NOMO-1 treated with dmso at 0.1 percent for 144 hours (cell line): ENCODE results near the gene VAV2.

Experiments
- DNase-seq: peaks from one replicate; lab custom pipeline; 2025; ENCODE audit not compliant: unreplicated experiment; lab: John Stamatoyannopoulos, UW

VAV2 gene, protein sequence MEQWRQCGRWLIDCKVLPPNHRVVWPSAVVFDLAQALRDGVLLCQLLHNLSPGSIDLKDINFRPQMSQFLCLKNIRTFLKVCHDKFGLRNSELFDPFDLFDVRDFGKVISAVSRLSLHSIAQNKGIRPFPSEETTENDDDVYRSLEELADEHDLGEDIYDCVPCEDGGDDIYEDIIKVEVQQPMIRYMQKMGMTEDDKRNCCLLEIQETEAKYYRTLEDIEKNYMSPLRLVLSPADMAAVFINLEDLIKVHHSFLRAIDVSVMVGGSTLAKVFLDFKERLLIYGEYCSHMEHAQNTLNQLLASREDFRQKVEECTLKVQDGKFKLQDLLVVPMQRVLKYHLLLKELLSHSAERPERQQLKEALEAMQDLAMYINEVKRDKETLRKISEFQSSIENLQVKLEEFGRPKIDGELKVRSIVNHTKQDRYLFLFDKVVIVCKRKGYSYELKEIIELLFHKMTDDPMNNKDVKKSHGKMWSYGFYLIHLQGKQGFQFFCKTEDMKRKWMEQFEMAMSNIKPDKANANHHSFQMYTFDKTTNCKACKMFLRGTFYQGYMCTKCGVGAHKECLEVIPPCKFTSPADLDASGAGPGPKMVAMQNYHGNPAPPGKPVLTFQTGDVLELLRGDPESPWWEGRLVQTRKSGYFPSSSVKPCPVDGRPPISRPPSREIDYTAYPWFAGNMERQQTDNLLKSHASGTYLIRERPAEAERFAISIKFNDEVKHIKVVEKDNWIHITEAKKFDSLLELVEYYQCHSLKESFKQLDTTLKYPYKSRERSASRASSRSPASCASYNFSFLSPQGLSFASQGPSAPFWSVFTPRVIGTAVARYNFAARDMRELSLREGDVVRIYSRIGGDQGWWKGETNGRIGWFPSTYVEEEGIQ

DNA sequence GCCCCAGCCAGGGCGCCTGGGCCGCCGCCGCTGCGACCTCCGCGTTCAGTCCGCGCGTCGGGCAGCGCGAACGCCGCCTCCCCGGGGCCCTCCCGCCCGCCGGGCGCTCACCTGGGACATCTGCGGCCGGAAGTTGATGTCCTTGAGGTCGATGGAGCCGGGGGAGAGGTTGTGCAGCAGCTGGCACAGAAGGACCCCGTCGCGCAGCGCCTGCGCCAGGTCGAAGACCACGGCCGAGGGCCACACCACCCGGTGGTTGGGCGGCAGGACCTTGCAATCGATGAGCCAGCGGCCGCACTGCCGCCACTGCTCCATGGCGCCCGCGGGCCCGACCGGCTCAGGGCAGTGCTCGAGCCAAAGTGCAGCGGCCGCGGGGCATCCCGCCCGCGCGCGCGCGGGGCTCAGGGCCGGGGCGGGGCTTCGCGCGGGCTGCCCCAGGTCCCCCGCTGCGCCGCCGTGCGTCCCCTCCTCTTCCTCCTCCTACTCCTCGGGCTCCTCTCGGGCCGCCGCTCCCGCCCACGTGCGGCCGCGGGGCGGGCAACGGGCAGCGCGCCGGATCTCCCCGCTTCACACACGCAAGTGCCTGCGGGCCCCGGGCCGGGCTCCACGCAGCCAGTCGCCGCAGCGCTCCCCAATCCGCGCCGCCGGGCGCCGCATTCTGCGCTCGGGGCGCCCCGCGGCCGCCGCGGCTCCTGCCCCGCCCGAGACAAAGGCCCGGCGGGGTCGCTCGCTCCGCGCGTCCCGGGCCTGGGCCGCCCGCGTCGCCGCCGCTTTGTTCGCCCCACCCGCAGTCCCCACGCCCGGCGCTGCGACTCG lies at the start of gene VAV2:
VAV2 (minus strand) TSS at position 361 of the 816 bp plus-strand sequence; CDS start at position 315, 46 bp downstream.
- peak; percentile 65 for DNase-seq

- DNase-seq, result no peak
Measured at GRCh38 chr9:134041649-134041962, 49.5 kb upstream of the VAV2 start.

DNA sequence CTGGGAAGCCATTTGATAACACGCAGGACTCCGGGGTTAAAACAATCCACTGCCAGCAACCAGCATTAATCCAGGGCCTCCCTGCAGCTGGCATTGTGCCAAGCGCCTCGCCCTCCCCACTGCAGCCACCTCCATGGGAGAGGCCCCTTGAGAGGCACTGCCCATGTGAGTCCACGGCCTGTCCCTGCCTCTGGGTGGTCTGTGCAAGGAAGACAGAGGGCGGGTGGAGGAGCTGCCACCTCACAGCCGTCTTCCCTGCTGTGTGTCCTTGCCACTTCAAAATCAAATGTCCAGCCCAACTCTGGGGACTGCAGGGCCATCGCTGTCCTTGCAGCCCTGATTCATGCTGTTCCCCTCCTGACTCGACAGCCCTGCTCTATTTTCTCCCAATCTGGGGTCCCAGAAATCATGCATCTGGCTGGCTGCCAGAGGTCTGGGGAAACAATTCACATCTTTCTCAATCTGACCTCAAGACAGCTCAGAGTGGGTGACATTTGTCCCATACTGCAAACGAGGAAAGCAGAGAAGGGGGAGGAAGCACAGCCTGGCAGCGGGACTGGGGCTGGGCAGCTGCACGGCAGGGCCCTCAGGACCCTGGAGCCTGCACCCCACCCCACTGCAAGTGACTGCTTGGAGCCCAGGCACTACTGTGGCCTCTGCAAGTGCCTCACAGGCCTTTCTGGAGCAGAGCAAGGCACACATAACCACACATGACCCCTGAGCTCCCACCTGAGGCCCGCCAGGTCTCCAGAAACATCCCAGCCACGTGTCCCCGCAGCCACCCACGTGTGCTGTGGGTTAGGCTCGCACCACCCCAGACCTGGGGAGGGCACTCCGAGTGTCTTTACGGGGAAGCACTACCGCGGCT lies 48.9 kb upstream of the VAV2 start:
- no peak for DNase-seq

GRCh38 chr9:134040176-134040565 lies 48.0 kb upstream of the VAV2 start:
- DNase-seq, result no peak

GRCh38 chr9:134039386-134040175 lies 47.5 kb upstream of the VAV2 start:
- DNase-seq, result no peak

DNA sequence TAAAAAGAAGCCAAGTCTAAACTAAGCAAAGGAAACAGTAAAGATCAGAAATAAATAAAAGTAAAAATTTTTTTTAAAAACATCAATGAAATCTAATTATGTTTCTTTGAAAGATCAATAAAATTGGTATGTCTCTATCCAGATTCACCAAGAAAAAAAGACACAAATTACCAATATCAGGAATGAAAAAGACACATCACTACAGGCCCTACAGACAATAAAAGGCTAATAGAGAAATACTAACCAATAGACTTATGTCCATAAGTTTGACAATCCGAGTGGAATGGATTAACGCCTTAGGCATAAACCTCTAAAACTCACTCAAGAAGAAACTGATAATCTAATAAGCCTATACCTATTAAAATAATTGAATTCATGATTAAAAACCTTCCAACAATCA lies 45.5 kb upstream of the VAV2 start:
- DNase-seq, result no peak

DNA sequence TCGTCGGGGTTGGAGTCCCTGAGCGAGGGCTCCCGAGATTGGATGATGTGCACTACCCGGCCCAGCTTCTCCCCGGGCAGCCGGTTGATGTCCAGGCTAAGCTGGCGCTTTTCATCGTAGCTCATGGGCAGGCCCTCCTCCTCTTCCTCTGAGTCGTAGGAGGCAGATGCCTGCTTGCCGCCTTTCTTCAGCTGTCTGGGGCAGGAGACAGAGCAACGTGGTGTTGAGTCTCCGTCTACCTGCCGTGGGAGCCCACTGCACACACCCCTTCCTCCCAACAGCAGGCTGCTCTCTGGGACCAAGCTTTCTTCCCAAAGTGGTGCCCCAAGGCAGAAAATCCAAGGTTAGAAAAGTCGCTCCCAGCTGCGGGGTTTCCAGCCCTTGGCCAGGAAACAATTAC lies 44.0 kb upstream of the VAV2 start:
- DNase-seq, result no peak

- no peak for DNase-seq
Measured at GRCh38 chr9:134035041-134036039, 43.2 kb upstream of the VAV2 start.

GRCh38 chr9:134034215-134035040 lies 42.3 kb upstream of the VAV2 start:
- DNase-seq, result no peak

GRCh38 chr9:134033516-134034214 lies 41.5 kb upstream of the VAV2 start:
- no peak for DNase-seq

GRCh38 chr9:134032456-134033222 lies 40.5 kb upstream of the VAV2 start:
- no peak for DNase-seq

- no peak for DNase-seq
Measured at GRCh38 chr9:134031783-134032182, 39.7 kb upstream of the VAV2 start.

DNA sequence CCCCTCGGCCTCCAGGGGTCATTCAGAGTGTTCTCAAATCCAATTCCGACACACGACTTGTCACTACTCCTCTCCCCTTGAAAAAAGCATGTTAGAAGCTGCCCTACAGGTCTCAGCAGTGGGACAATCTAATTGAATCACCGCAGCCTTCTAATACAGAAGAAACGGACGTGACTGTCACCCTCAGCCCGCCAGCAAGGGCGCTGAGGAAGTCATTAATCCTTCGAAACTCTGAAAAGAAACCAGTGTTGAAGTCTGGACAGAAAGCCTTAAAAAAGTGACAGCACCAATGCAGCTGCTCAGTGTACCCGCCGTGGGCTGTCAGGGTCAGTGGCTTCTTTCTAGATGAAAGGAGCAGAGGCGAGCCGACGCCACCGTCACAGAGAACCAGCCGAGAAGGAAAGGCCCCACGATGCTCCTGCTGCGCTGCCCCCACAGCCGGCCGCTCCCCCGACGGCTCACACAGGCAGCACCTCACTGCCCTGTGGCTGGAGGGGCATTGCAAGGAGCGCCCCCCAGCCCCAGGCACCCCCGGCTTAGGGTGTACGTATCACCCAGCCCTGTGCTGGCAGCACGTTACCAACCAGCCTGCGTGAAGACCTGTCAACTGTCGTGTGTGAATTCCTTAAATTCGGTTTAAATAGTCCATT lies 38.8 kb upstream of the VAV2 start:
- DNase-seq, result no peak

DNA sequence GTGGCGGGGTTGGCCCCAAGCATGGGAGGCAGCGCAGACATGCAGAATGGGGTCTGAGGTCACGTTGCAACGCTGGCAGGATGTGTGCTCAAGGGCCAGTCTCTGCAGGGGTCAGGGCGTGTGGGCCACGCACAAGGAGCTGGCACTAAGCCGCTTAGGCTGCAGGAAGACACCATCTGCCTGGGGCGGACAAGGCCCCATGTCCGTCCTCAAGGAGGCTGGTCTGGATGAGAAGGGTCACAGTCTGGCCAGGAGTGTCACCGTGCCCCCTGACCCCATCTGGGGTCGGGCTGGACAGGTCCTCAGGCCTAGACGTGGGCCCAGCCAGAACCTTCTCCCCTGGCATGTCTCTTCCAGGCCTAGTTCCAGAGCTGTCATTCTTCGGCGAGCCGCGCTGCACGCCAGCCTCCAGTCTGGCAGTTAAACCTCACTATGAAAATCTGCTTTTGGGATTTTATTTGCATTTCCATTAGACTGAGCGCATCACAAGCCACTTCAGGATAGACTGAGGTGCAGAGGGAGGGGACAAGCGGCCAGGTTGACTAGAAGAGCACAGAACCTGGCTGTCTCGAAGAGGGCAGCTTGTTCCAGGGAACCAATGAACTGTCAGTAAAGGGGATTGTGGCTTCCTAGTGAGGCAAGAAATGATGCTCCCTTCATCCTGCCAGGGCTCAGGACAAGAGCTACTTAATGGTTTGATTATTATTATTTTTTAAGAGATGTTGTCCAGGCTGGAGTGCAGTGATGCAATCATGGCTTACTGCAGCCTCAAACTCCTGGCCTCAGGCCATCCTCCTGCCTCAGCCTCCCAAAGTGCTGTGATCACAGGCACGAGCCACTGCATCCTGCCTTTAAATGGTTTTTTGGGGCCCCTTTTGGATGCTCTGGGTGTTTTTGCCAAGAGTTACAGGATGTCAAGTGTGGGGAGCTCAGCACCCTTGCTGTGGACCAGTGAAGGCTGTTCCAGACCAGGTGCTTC lies 37.4 kb upstream of the VAV2 start:
- no peak for DNase-seq
